ENCODE data around the gene FSCN2.

Gene FSCN2

DNA sequence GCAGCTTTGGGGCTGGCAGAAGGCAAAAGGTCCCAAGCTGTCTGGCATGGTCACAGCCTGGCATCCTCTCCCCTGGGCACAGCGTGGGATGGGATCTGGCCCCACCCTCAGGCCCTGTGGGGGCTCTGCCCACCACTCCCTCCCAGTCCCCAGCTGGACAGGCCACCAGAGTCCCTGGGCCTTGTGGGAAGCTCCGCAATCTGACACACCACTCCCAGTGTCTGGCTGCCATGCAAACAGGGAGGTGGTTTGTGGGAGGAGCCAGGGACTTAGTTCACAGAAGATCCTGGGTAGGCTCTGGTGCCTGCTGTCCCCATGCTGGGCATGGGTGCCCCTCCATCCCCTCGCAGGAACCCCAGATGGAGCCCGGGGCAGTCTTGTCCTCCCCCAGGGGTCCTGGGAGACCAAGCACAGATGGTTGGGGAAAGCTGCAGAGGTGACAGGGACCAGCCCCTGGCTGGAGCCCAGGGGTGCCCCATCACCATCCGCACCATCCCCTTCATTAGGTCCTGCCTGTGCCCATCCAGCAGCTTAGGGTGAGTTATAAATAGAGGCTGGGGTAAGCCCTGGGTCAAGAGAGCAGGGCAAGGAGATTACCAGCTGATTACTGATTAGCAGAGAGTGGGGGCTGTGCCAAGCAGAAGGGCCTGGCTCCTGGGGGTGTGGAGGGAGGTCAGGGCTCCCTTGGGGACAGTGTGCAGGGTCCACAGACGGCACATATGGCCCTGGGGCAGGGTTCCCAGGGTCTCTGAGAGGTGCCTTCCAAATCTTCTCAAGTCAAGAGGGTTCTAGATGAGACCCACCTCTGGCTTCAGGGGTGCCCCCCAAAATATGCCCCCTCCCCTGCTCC is 6.2 kb downstream of the FSCN2 start:
- TF ChIP-seq, protein P1, sequence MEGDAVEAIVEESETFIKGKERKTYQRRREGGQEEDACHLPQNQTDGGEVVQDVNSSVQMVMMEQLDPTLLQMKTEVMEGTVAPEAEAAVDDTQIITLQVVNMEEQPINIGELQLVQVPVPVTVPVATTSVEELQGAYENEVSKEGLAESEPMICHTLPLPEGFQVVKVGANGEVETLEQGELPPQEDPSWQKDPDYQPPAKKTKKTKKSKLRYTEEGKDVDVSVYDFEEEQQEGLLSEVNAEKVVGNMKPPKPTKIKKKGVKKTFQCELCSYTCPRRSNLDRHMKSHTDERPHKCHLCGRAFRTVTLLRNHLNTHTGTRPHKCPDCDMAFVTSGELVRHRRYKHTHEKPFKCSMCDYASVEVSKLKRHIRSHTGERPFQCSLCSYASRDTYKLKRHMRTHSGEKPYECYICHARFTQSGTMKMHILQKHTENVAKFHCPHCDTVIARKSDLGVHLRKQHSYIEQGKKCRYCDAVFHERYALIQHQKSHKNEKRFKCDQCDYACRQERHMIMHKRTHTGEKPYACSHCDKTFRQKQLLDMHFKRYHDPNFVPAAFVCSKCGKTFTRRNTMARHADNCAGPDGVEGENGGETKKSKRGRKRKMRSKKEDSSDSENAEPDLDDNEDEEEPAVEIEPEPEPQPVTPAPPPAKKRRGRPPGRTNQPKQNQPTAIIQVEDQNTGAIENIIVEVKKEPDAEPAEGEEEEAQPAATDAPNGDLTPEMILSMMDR (conservative IDR thresholded peaks at IDR 0.05): no peak
- no peak overlapping the region for H3K27ac ChIP-seq

- TF ChIP-seq, protein P1 (conservative IDR thresholded peaks at IDR 0.05): no peak
- H3K27ac ChIP-seq: no peak overlapping the region
These were observed 6.8 kb downstream of the FSCN2 start for GRCh38 chr17:81535007-81535328.

DNA sequence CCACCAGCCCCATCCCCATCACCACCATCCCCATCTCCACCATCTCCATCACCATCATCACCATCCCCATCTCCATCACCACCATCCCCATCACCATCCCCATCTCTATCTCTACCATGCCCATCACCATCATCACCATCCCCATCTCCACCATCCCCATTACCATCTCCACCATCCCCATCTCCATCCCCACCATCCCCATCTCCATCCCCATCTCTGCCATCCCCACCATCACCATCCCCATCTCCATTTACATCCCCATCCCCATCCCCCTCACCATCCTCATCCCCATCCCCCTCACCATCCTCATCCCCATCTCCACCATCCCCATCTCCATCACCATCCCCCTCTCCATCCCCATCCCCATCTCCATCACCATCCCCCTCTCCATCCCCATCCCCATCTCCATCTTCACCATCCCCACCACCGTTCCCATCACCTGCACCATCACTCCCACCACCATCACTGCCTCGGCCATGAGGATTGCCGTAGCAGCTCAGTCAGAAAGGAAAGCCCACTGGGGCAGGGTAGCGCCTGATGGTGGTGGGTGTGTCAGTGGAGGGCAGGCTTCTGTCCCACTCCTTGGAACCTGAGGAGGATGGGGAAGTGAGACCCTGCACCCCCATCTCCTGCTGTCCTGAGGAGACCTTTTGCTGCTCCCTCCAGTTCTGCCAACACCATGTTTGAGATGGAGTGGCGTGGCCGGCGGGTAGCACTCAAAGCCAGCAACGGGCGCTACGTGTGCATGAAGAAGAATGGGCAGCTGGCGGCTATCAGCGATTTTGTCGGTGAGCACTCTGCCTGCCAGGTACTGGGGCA is 7.5 kb downstream of the FSCN2 start:
- TF ChIP-seq, protein P1 (conservative IDR thresholded peaks at IDR 0.05): no peak
- H3K27ac ChIP-seq: no peak overlapping the region

GRCh38 chr17:81536299-81537290 is 8.4 kb downstream of the FSCN2 start:
- H3K27ac ChIP-seq: no peak overlapping the region
- TF ChIP-seq, protein P1 (conservative IDR thresholded peaks at IDR 0.05): no peak

GRCh38 chr17:81537343-81537855 is 9.2 kb downstream of the FSCN2 start:
- H3K27ac ChIP-seq: no peak overlapping the region
- TF ChIP-seq, protein P1 (conservative IDR thresholded peaks at IDR 0.05): peak; percentile 72

DNA sequence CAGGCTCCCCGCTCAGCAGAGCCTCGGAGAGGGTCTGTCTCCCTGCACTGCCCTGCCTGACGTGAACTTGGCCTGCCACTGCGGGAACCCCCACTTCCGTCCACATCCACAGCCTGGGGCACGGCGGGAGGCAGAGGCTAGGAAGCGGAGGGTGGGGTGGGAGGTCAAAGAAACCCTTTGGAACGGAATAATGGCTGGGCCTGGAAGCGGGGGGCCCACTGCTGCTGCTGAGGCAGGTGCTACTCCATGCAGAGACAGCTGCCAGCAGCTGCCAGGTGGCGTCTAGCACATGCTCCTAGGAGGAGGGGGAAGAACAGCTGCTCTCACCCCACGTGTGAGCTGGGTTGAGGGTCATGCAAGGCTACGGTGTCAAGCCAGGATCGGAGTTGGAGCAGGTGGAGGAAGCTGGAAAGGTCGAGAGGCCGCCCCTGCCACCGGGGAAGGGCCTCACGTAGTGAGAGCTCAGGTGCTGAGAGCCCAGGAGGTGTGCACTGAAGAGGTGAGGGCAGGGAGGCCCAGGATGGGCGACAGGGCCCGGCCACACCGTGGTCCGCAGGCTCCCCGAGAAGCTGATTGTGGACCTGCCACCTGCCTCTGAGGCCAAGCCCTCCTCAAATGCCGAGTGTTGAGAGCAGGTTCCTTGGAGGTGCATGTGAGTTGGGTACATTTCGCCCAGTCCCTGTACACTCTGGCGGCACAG is 9.8 kb downstream of the FSCN2 start:
- TF ChIP-seq, protein P1 (conservative IDR thresholded peaks at IDR 0.05): peak; percentile 34
- no peak overlapping the region for H3K27ac ChIP-seq
